Kidney (tissue), 14 donors: Measurements from ENCODE around the gene SNAP47. TPM values are rescaled to one million over a fixed set of nuclear protein-coding genes. Genes with fewer than 3 reads are reported as not detected.

Source experiments
- DNase-seq, 5 donors: peaks; one replicate each; pipeline ENCODE4 v3.0.0-alpha.2; 2013 to 2020
- FAIRE-seq: peaks from 2 replicates; lab custom pipeline; 2012; peaks lifted over from hg19 to GRCh38; lab: Jason Lieb, UNC
- H3K27ac ChIP-seq, 2 donors: one replicate each; pipeline ENCODE4 v1.7.0; 2013; ENCODE audit warnings: low read depth in 2 of 2, low read length in 2 of 2, inconsistent platforms in 1 of 2
- H3K27me3 ChIP-seq: one replicate; pipeline ENCODE4 v1.7.1; 2013; ENCODE audit warnings: low read length, inconsistent platforms; ENCODE audit not compliant: control insufficient read depth, insufficient read depth
- H3K36me3 ChIP-seq, 3 donors: one replicate each; pipeline versions ENCODE4 v1.7.0 to v1.7.1; 2013; ENCODE audit warnings: low read length in 3 of 3, control low read depth in 1 of 3, inconsistent platforms in 1 of 3; ENCODE audit not compliant: insufficient read depth in 3 of 3, control insufficient read depth in 2 of 3
- H3K4me1 ChIP-seq, 3 donors: one replicate each; pipeline versions ENCODE4 v1.7.0 to v1.7.1; 2013; ENCODE audit warnings: low read length in 3 of 3, inconsistent platforms in 1 of 3, low read depth in 1 of 3; ENCODE audit not compliant: control insufficient read depth in 2 of 3, insufficient read depth in 2 of 3
- H3K4me3 ChIP-seq, 3 donors: one replicate each; pipeline versions ENCODE4 v1.7.0 to v1.8.1; 2013; ENCODE audit warnings: low read length in 3 of 3, control low read depth in 1 of 3, inconsistent platforms in 1 of 3
- H3K9ac ChIP-seq, 3 donors: one replicate each; pipeline versions ENCODE4 v1.7.0 to v1.7.1; 2013; ENCODE audit warnings: low read length in 3 of 3, control low read depth in 1 of 3, inconsistent platforms in 1 of 3
- H3K9me3 ChIP-seq, 3 donors: one replicate each; pipeline versions ENCODE4 v1.7.0 to v1.7.1; 2013; ENCODE audit warnings: low read length in 3 of 3, control low read depth in 1 of 3, inconsistent platforms in 1 of 3; ENCODE audit not compliant: control insufficient read depth in 2 of 3, insufficient read depth in 1 of 3
- intact Hi-C: fragments of 100-400 bp; cut with DNase I; formaldehyde crosslinking; loops from one replicate; pipeline ENCODE4 v1.11.1; 2022
- polyA plus RNA-seq: library from polyadenylated mRNA; stranded (reverse); fragments of 350-450 nt; fragmentation: Illumina TruSeq; extraction: RNeasy Lipid Tissue Mini Kit (QIAGEN cat#74804); gene quantifications from one replicate; pipeline ENCODE4 v1.2.3, GENCODE V29; 2014; ENCODE audit warnings: low read depth, low replicate concordance; ENCODE audit not compliant: insufficient read depth
- total RNA-seq: library from RNA; stranded (reverse); fragmentation: NEBNext Ultra II Directional; extraction: Animal tissue kit (Norgen Biotek cat#: 25700); gene quantifications from one replicate; pipeline ENCODE4 v1.2.1, GENCODE V29; 2021
- TF ChIP-seq, protein P1 (sequence below): IDR thresholded peaks from 3 replicates; pipeline ENCODE4 v1.5.1; 2012; ENCODE audit warnings: mild to moderate bottlenecking, moderate library complexity, borderline replicate concordance; ENCODE audit not compliant: insufficient read depth; ENCODE audit errors: extremely low read depth
- donor health status: control.
- donor health status: control.
- donor health status: control.
- donor health status: control.
- donor health status: control.
- donor health status: DM: yes; HTN: yes; CAD: no.
- donor health status: Normal renal cell carcinoma (clear cell type).

Gene SNAP47
- total and polyA plus RNA-seq, 2 donors from 2014 or later, result 31.6 to 32.4 TPM

DNA sequence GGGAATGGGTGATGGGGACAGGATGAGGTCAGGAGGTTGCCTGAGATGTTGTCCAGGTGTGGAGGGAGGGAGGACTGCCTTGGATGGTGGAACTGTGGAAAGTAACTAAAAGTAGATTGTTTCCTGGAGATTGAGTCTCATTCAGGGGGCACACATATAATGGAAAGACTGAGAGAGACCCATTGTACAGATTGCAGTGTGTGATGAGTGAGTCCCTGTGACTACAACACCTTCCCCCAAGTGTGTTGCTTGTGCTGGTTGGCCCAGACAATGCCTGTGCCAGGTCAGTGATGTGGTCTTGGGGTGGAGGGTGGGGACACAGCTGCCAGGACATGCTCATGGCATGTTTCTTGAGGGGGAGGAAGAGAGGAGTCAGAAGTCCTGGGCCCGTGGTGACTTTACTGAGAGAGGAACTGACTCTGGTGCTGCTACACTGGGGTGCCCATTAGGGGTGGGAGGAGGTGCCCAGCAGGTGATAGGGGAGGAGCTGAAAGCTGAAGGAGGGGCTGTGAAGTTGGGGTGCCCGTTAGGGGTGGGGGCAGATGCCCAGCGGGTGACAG is 5.2 kb downstream of the SNAP47 start:
- no peaks in the 10 kb centered on the region for H3K36me3 ChIP-seq
- intact Hi-C loops, result no loop called here
- no peak overlapping the region for H3K9ac ChIP-seq
- H3K27me3 ChIP-seq, result no peaks in the 10 kb centered on the region
- TF ChIP-seq, protein P1, sequence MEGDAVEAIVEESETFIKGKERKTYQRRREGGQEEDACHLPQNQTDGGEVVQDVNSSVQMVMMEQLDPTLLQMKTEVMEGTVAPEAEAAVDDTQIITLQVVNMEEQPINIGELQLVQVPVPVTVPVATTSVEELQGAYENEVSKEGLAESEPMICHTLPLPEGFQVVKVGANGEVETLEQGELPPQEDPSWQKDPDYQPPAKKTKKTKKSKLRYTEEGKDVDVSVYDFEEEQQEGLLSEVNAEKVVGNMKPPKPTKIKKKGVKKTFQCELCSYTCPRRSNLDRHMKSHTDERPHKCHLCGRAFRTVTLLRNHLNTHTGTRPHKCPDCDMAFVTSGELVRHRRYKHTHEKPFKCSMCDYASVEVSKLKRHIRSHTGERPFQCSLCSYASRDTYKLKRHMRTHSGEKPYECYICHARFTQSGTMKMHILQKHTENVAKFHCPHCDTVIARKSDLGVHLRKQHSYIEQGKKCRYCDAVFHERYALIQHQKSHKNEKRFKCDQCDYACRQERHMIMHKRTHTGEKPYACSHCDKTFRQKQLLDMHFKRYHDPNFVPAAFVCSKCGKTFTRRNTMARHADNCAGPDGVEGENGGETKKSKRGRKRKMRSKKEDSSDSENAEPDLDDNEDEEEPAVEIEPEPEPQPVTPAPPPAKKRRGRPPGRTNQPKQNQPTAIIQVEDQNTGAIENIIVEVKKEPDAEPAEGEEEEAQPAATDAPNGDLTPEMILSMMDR, result no peak
- FAIRE-seq, result no peak
- H3K9me3 ChIP-seq, result no peaks in the 10 kb centered on the region
- H3K4me1 ChIP-seq, result peaks cover 0 to 9% (median 4%) of the 10 kb centered on the region in 3 donors
- H3K27ac ChIP-seq, result no peak overlapping the region
- no peak for DNase-seq
- no peak overlapping the region for H3K4me3 ChIP-seq

DNA sequence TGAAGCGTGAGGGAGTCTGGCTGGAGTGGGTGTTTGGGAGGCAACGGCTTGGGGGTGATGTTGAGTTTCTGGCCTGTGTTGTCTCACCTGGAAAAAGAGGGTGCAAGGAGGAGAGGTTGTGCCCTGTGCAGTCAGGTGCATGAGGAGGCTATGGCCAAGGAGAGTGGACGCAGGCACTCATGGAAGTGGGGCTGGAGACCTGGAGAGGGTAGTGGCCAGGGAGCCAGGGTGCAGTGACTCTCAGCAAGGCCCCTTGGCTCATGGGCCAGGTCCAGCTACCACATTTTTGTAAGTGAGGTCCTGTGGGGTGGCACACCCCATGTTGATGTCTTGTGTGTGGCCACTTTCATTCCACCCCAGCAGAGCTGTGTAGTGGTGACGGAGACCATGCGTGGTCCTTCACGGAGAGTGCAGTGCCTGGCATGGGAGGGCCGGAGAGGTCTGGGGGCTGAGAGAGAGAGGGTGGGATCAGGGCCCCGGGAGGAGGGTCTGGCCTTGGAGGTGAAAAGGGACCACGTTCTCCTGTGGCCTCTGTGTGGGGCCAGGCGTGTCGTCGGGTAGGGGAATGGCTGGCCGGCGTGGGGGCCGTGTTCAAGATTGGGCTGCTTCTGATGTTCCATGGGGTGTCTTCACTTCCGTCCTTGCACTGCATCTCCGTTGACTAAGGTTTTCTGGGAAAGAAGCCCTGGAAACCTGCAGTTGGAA is 6.1 kb downstream of the SNAP47 start:
- intact Hi-C loops, result no loop called here
- Histone ChIP-seq H3K27ac (no peak overlapping the region), H3K36me3 (no peaks in the 10 kb centered on the region), H3K9me3 (no peaks in the 10 kb centered on the region), H3K27me3 (no peaks in the 10 kb centered on the region), H3K4me3 (no peak overlapping the region), H3K4me1 (peaks cover 0 to 3% (median under 1%) of the 10 kb centered on the region in 3 donors), H3K9ac (no peak overlapping the region)
- FAIRE-seq (no peak), DNase-seq (peak in 1 of 5 donors; percentile 55)
- TF ChIP-seq, protein P1, result no peak

DNA sequence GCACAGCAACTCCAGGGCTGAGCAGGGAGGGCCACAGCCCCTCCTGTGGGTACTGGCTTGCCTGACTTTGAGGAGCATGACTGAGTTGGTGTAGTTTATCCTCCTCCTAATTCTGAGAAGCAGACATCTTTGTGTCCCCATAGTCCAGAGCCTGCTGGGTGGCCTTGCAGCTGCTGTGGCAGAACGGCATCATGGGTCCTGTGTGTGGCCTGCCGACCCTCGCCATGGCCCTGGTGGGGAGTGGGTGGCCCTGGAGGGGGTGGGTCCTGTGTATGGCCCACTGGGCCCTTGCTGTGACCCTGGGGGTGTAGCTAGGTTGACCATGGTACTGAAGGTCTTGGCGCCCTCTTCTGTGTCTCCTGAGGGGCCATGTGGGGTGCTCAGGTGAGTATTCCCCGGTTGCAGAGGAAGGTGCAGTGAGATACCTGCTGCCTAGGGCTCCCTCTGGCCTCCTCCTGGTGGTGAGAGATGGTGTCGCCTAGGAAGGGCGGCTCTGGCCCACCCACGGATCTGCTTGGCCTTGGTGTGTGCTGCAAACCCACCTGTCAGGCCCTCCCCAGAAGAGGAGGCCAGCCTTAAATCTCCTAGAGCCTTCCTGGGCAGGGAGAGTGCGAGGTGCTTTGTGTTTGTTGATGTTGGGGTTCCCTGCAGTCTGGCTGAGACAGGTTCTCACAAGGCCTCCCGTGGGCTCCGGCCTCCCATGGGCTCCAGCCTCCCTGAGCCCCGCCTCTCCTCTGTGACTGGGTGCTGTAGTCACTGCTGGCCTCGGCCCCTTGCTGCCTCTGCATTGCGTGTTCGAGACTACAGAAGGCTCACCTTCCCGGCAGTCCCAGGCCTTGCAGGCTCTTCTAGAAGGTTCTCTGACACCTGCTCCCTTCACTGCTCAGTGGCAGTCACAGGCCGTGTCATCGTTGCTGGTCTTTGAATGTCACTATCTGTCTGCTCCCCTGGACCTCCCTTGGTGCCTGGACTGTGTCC is 7.8 kb downstream of the SNAP47 start:
- H3K4me1 ChIP-seq, result no peaks in the 10 kb centered on the region
- peaks cover 0 to 2% (median under 1%) of the 10 kb centered on the region in 3 donors for H3K36me3 ChIP-seq
- H3K9ac ChIP-seq, result no peak overlapping the region
- FAIRE-seq, result no peak
- intact Hi-C loops, result no loop called here
- H3K27me3 ChIP-seq, result no peaks in the 10 kb centered on the region
- no peak for DNase-seq
- no peak overlapping the region for H3K27ac ChIP-seq
- no peak overlapping the region for H3K4me3 ChIP-seq
- TF ChIP-seq, protein P1, result no peak
- H3K9me3 ChIP-seq, result no peaks in the 10 kb centered on the region
